Endothelial cell of umbilical vein (primary cell): ENCODE measurements around the gene LAMB3. TPM values are rescaled to one million over a fixed set of nuclear protein-coding genes. Genes with fewer than 3 reads are reported as not detected.
A peak's percentile ranks its signal among the peaks of the same experiment; 100 is the strongest.

Source experiments
- BruUV-seq: library from RNA; stranded (reverse); fragments of 400-500 nt; replicated peaks from 2 replicates; lab custom pipeline; 2021; lab: Mats Ljungman, UMichigan
- CTCF ChIA-PET: fragments of 300-600, 350-600 bp; sonication (Branson Sonifier 250); formaldehyde crosslinking; loops from one replicate; lab custom pipeline; 2021; ENCODE audit warnings: antibody characterized with exemption, inconsistent platforms; lab: Charles Lee
- POLR2A ChIA-PET: fragments of 300-600, 350-600 bp; sonication (Branson Sonifier 250); formaldehyde crosslinking; loops from one replicate; lab custom pipeline; 2021; ENCODE audit warnings: antibody characterized with exemption, inconsistent platforms; lab: Charles Lee
- DNase-seq: peaks from one replicate; pipeline ENCODE4 v3.0.0-alpha.2; 2011; ENCODE audit warnings: low read depth, low spot score
- FAIRE-seq: peaks from 2 replicates; lab custom pipeline; 2011; peaks lifted over from hg19 to GRCh38; lab: Jason Lieb, UNC
- H2AFZ ChIP-seq: 2 replicates; pipeline ENCODE4 v1.6.0; 2012; ENCODE audit warnings: low read depth, low read length, control low read depth, inconsistent platforms
- H3K27ac ChIP-seq: 2 replicates; pipeline ENCODE4 v1.5.1; 2011; ENCODE audit warnings: low read depth, mild to moderate bottlenecking, control low read depth, low read length, moderate library complexity; ENCODE audit not compliant: insufficient read depth
- H3K27me3 ChIP-seq, 2 experiments: 2 replicates each; pipeline versions ENCODE4 v1.6.0 to v1.6.1; 2011; ENCODE audit warnings: low read length in 2 of 2, mixed read lengths in 1 of 2; ENCODE audit not compliant: control insufficient read depth in 2 of 2, insufficient read depth in 2 of 2
- H3K36me3 ChIP-seq, 2 experiments: 2 replicates in 1 of 2; 3 replicates in 1 of 2; pipeline ENCODE4 v1.5.1; 2011; ENCODE audit warnings: low read length in 2 of 2, mild to moderate bottlenecking in 1 of 2, moderate library complexity in 1 of 2; ENCODE audit not compliant: control insufficient read depth in 2 of 2, insufficient read depth in 2 of 2; ENCODE audit errors: extremely low read depth in 1 of 2
- H3K4me1 ChIP-seq: 3 replicates; pipeline ENCODE4 v1.5.1; 2011; ENCODE audit warnings: mild to moderate bottlenecking, low read length; ENCODE audit not compliant: control insufficient read depth, insufficient read depth; ENCODE audit errors: extremely low read depth
- H3K4me2 ChIP-seq: 2 replicates; pipeline ENCODE4 v1.6.1; 2011; ENCODE audit warnings: low read length, control low read depth, mixed read lengths; ENCODE audit not compliant: insufficient read depth
- H3K4me3 ChIP-seq, 3 experiments: fragments of 200-600 bp in 1 of 3; sonication (generic), shearing (Covaris generic) in 1 of 3; replicated peaks in 1 of 3; 2 replicates each; pipeline ENCODE4 v1.5.1; 2011 to 2016; ENCODE audit warnings: control low read depth in 3 of 3, low read length in 3 of 3, mild to moderate bottlenecking in 2 of 3, inconsistent platforms in 1 of 3, low read depth in 1 of 3, moderate library complexity in 1 of 3; ENCODE audit not compliant: insufficient read depth in 1 of 3
- H3K79me2 ChIP-seq: 2 replicates; pipeline ENCODE4 v1.6.0; 2012; ENCODE audit warnings: low read length, inconsistent platforms; ENCODE audit not compliant: control insufficient read depth, insufficient read depth
- H3K9ac ChIP-seq: replicated peaks from 2 replicates; pipeline ENCODE3; 2011; ENCODE audit warnings: low read length, control low read depth; ENCODE audit not compliant: insufficient read depth; ENCODE audit errors: extremely low read depth
- H3K9me1 ChIP-seq: replicated peaks from 3 replicates; pipeline ENCODE4 v1.6.0; 2011; ENCODE audit warnings: mild to moderate bottlenecking, low read length; ENCODE audit not compliant: control insufficient read depth, insufficient read depth; ENCODE audit errors: extremely low read depth
- H3K9me3 ChIP-seq: replicated peaks from 2 replicates; pipeline ENCODE4 v1.5.1; 2012; ENCODE audit warnings: low read length, inconsistent platforms; ENCODE audit not compliant: control insufficient read depth, insufficient read depth
- H4K20me1 ChIP-seq: replicated peaks from 2 replicates; pipeline ENCODE3; 2011; ENCODE audit warnings: mild to moderate bottlenecking, low read length; ENCODE audit not compliant: control insufficient read depth, insufficient read depth; ENCODE audit errors: extremely low read depth
- EZH2 ChIP-seq: IDR thresholded peaks from 2 replicates; pipeline ENCODE4 v1.6.1; 2012; ENCODE audit warnings: borderline replicate concordance, low read depth, mild to moderate bottlenecking, moderate library complexity, low read length, inconsistent platforms; ENCODE audit not compliant: severe bottlenecking
- FOS ChIP-seq: IDR thresholded peaks from 2 replicates; pipeline ENCODE4 v1.6.1; 2011; ENCODE audit warnings: mild to moderate bottlenecking, low read length, moderate library complexity, borderline replicate concordance; ENCODE audit not compliant: insufficient read depth
- GATA2 ChIP-seq: IDR thresholded peaks from 2 replicates; pipeline ENCODE4 v1.7.0; 2011; ENCODE audit warnings: low read depth, mild to moderate bottlenecking, moderate library complexity, mixed read lengths, low read length; ENCODE audit not compliant: insufficient read length, insufficient read depth
- JUN ChIP-seq: IDR thresholded peaks from 2 replicates; pipeline ENCODE4 v1.6.1; 2011; ENCODE audit warnings: borderline replicate concordance, low read depth; ENCODE audit not compliant: insufficient read length, insufficient read depth
- MYC ChIP-seq: IDR thresholded peaks from one replicate; pipeline ENCODE4 v1.6.1; 2011; ENCODE audit warnings: mild to moderate bottlenecking, low read depth, low read length
- POLR2AphosphoS5 ChIP-seq: IDR thresholded peaks from 2 replicates; pipeline ENCODE4 v1.6.1; 2012; ENCODE audit warnings: low read depth, mild to moderate bottlenecking, control low read depth, low read length, moderate library complexity; ENCODE audit not compliant: insufficient read depth
- dilution Hi-C: fragments of 300-500 bp; cut with MboI; formaldehyde crosslinking; loops from one replicate; pipeline ENCODE4 v1.15.0; 2019; ENCODE audit warnings: low sequenced_read_pairs; ENCODE audit not compliant: extremely low pct_ligation_motif_present
- intact Hi-C: fragments of 100-400 bp; cut with micrococcal nuclease; formaldehyde crosslinking; loops from one replicate; pipeline ENCODE4 v1.10.0; 2022
- polyA plus RNA-seq, 4 experiments: library from polyadenylated mRNA; depleted of rRNA in 3 of 4; stranded (reverse) in 3 of 4; unstranded in 1 of 4; fragments of >200 nt; gene quantifications; 2 replicates each; pipeline versions ENCODE4 v1.2.1 to v1.2.3, GENCODE V29; 2011 to 2012; ENCODE audit warnings: missing spikeins in 1 of 4
- total RNA-seq: library from RNA; stranded (reverse); gene quantifications from 2 replicates; pipeline ENCODE4 v1.2.3, GENCODE V29; 2021
- TF ChIP-seq, protein P1 (sequence below), 2 donors: IDR thresholded peaks; 1 replicate in 1 of 2; 2 replicates in 1 of 2; pipeline ENCODE4 v1.5.1; 2011; ENCODE audit warnings: low read length in 2 of 2, mild to moderate bottlenecking in 2 of 2, moderate library complexity in 2 of 2, control low read depth in 1 of 2, inconsistent platforms in 1 of 2, low read depth in 1 of 2; ENCODE audit not compliant: insufficient read depth in 1 of 2; ENCODE audit errors: extremely low read depth in 1 of 2
- TF ChIP-seq, protein P2 (sequence below): IDR thresholded peaks from 2 replicates; pipeline ENCODE4 v1.6.1; 2011; ENCODE audit not compliant: insufficient read depth, insufficient read length

The LAMB3 gene
- total and polyA plus RNA-seq, 2 donors (not counting 3 experiments of a cell fraction or from before 2014, with no cell fraction given): 2.6 to 3.1 TPM

DNA sequence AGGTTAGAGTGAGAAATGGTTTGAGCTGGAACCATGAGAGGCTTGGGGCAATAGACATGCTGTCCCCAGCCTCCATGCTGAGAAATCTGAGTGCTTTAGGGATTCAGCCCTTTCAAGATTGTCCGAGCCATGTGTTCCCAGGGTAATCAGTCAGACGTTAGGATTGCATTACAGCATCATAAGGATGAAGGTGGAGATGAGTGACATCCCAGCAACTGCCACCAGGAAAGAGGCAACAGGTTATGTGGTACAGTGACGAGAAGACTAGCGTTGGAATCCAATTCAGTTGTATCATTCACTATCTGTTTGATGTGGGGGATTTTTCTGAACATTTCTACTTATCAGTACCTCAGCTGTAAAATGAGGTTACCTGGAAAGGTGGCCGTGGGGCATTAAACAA is 67.0 kb downstream of the LAMB3 start:
- H3K27ac ChIP-seq: no peak overlapping the region
- H4K20me1 ChIP-seq: no peaks in the 10 kb centered on the region
- H3K27me3 ChIP-seq: peaks cover 42 to 43% of the 10 kb centered on the region in 2 experiments
- intact Hi-C loops: loop anchor here (1.0 kb wide), 1 partner anchor 9 kb away; no protein-coding TSS in a partner anchor
- POLR2A ChIA-PET: no interaction called here
- no peaks in the 10 kb centered on the region for H3K79me2 ChIP-seq
- BruUV-seq: no TSS peak
- no peaks in the 10 kb centered on the region for H3K9me3 ChIP-seq
- H3K9ac ChIP-seq: no peak overlapping the region
- no peak for FAIRE-seq
- DNase-seq: no peak
- H3K9me1 ChIP-seq: no peaks in the 10 kb centered on the region
- no peak overlapping the region for H3K4me2 ChIP-seq
- no peak overlapping the region for H3K4me3 ChIP-seq
- no peak for TF ChIP-seq GATA2
- TF ChIP-seq MYC: no peak
- TF ChIP-seq EZH2: peak; percentile 46
- no peak for TF ChIP-seq POLR2AphosphoS5
- TF ChIP-seq, protein P1, sequence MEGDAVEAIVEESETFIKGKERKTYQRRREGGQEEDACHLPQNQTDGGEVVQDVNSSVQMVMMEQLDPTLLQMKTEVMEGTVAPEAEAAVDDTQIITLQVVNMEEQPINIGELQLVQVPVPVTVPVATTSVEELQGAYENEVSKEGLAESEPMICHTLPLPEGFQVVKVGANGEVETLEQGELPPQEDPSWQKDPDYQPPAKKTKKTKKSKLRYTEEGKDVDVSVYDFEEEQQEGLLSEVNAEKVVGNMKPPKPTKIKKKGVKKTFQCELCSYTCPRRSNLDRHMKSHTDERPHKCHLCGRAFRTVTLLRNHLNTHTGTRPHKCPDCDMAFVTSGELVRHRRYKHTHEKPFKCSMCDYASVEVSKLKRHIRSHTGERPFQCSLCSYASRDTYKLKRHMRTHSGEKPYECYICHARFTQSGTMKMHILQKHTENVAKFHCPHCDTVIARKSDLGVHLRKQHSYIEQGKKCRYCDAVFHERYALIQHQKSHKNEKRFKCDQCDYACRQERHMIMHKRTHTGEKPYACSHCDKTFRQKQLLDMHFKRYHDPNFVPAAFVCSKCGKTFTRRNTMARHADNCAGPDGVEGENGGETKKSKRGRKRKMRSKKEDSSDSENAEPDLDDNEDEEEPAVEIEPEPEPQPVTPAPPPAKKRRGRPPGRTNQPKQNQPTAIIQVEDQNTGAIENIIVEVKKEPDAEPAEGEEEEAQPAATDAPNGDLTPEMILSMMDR (IDR thresholded peaks at IDR 0.05; ENCODE audit: extremely low read depth in 1 of 2, insufficient read depth in 1 of 2, low read depth in 1 of 2, low read length in 2 of 2): no peak
- TF ChIP-seq, protein P2, sequence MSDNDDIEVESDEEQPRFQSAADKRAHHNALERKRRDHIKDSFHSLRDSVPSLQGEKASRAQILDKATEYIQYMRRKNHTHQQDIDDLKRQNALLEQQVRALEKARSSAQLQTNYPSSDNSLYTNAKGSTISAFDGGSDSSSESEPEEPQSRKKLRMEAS: no peak
- no peak for TF ChIP-seq JUN
- TF ChIP-seq FOS: no peak
- peaks cover 9% of the 10 kb centered on the region for H3K4me1 ChIP-seq
- no peak overlapping the region for H2AFZ ChIP-seq
- dilution Hi-C loops: loop anchor here (25.0 kb wide), 1 partner anchor 102 kb away; the partner anchor contains the start of gene G0S2
- CTCF ChIA-PET: interaction anchor here (0.8 to 6.9 kb wide), 9 partner anchors 8 to 163 kb away, joined by 3 to 65 read pairs (median 6); no protein-coding TSS in a partner anchor
- H3K36me3 ChIP-seq: no peaks in the 10 kb centered on the region
